GM19397 (cell line): ENCODE data around the gene PPP4R2.
"Not testable (repeated sequence)": the region's sequence is repeated elsewhere in the genome, so short reads cannot be mapped to it uniquely, and the experiment has no call there.

ENCODE experiments used
- ATAC-seq: cut with Tn5 transposase; IDR thresholded peaks from one replicate; pipeline ENCODE4 v1.9.1; 2021; ENCODE audit warnings: mild to moderate bottlenecking, moderate library complexity; ENCODE audit not compliant: unreplicated experiment

The PPP4R2 gene

GRCh38 chr3:73021301-73021835 is 24.8 kb downstream of the PPP4R2 start:
- no peak for ATAC-seq

GRCh38 chr3:73024836-73025235 is 28.2 kb downstream of the PPP4R2 start:
- ATAC-seq, result no peak

DNA sequence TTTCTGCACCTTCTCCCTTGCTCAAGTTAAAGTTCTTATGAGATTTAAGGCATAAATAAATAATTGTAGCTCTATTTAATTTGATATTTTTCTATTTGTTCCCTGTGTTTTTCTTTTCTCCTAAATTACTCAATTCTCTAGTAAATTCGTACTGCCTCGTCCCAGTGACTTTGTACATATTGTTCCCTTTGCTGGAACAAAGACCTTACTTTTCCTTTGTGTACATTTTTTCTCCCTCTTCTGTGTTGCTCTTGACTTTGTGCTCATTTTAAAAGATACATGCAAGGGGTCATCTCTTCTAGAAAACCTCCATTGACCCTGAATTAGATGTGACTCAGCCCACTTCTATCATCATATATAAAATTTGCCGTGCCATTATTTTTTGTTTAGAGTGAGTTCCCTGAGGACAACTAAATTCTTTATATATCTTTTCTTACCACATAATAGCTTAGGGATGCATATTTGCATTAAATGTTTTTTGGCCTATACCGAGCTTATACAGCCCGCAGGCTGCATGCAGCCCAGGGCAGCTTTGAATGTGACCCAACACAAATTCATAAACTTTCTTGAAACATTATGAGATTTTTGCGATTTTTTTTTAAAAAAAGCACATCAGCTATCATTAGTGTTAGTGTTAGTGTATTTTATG is 29.6 kb downstream of the PPP4R2 start:
- ATAC-seq, result no peak

DNA sequence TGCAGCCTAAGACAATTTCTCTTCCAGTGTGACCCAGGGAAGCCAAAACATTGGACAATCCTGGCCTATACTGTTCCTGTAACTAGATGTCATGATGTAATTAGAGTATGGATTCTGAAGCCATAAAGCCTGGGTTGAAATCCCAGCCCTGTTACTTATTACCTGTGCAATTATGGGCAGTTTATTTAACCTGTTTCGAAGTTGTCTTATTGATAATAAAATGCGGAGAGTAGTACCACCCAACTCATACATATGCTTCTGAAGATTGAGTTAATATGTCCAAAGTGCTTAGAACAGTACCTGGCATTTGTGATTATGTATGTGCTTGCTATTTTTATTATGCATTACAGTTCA is 30.1 kb downstream of the PPP4R2 start:
- ATAC-seq, result no peak

DNA sequence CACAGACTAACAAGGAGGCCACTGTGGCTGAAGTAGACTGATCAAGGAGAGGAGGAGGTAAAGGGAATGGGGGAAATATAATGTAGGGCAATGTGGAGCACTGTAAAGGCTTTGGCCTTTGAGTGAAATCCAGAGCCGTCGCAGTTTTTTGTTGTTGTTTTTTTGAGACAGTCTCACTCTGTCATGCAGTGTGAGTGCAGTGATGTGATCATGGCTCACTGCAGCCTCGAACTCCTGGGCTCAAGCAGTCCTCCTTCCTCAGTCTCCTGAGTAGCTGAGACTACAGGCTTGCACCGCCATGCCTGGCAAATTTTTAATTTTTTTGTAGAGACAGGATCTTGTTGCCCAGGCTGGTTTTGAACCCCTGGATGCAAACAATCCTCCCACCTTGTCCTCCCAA is 32.2 kb downstream of the PPP4R2 start:
- ATAC-seq, result no peak

GRCh38 chr3:73029321-73029796 is 32.7 kb downstream of the PPP4R2 start:
- no peak for ATAC-seq

DNA sequence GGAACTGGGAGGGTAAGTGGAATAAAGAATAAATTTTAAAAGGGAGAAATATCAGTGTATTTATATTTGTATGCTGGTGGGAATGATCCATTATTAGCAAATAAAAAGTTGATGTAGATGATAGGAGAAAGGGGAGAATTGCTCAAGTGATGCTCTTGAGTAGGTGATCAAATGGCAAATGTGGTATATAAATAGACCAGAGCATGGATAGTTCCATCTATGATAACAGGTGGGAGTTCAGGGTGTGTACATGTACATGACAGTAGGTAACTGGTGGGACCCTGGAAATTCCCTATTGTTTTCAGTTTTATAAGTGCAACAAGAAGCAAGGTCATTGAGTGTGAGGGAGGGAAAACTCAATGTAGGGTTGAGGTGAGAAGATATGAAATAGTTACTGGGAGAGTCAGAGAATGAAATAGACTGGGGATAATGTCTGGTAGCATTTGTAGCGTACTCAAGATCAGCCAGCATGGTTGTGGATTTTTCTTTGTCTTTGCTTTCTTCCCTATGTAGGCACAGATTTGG is 33.5 kb downstream of the PPP4R2 start:
- ATAC-seq, result no peak

DNA sequence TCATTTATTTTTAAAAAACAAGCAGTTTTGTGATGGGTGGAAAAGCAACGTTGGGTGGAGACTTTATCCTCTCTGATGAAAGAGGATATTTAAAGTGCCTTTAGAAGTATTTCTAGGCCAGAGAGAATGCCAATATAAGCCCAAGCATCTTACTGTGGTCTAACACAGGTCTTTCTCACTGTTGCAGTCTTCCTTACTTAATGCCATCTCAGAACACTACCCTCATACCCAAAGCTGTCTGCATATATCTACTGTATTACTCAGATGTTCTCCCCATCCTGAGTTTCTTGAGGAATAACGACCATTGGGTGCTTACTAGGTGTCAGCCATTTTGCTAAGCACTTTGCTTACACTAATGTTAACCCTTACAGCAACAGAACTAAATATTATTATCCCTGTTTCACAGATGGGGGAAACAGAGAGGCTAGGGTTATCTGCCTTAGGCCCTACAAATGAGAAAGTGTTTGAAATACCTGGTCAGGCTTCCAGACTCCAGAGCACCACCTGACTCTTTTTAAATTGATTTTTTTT is 35.0 kb downstream of the PPP4R2 start:
- no peak for ATAC-seq

- ATAC-seq, result no peak
These were observed 40.3 kb downstream of the PPP4R2 start for GRCh38 chr3:73036694-73037591.

- no peak for ATAC-seq
These were observed 44.9 kb downstream of the PPP4R2 start for GRCh38 chr3:73041537-73041936.

DNA sequence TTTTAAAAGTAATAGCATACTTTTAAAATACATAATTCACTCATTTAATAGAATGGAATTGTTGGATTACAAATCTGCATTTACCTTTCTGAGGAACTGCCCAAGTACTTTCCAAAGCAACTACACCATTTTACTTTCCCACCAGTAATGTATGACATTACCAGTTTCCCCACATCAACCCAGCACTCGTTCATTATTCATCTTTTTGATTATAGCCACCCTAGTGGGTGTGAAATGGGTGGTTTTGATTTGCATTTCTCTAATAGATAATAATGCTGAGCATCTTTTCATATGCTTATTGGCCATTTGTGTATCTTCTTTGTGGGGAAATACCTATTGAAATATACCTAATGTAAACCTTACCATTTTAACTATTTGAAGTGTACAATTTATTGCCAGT is 46.8 kb downstream of the PPP4R2 start:
- ATAC-seq, result no peak

DNA sequence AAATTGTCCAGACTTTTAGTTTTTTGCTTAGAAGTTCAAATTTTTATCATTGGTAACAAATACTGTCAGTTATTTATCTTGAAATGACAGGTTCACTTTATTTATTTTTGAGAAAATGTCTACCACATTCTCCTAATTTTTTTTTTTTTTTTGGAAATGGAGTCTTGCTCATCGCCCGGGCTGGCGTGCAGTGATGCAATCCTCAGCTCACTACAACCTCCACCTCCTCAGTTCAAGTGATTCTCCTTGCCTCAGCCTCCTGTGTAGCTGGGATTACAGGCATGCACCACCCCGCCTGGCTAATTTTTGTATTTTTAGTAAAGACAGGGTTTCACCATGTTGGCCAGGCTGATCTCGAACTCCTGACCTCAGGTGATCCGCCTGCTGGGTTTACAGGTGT is 48.8 kb downstream of the PPP4R2 start:
- ATAC-seq, result no peak

DNA sequence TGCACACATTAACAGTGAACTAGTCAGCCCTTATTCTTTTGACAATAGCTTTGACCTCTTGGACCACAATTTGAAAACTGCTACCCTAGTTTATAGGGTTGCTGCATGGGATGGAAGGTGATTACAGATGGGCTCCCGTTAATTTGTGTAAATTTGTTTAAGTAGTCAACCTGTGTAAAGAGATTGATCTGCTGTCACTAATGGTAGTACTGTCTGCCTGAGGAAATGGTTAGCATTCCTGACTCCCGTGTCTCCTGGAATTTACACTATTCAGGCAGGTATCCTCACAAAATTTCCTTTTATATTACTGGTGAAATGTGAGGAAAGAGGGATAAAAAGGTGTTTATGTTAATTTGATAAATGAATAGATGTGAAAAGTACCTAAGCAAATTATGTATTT is 49.6 kb downstream of the PPP4R2 start:
- ATAC-seq, result no peak

DNA sequence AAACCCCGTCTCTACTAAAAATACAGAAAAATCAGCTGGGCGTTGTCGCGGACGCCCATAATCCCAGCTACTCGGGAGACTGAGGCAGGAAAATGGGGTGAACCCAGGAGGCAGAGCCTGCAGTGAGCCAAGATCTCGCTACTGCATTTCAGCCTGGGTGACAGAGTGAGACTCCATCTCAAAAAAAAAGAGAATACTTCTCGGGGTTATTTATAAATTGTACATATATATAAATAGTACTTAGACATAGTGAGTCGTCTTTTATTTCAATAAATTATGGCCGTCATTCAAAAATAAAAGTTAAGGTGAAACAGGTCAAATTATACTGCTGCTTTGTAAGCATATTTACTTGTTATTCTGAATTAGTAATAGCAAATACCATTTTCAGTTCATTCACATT is 52.7 kb downstream of the PPP4R2 start:
- ATAC-seq, result no peak

- no peak for ATAC-seq
These were observed 56.2 kb downstream of the PPP4R2 start for GRCh38 chr3:73052857-73053256.

DNA sequence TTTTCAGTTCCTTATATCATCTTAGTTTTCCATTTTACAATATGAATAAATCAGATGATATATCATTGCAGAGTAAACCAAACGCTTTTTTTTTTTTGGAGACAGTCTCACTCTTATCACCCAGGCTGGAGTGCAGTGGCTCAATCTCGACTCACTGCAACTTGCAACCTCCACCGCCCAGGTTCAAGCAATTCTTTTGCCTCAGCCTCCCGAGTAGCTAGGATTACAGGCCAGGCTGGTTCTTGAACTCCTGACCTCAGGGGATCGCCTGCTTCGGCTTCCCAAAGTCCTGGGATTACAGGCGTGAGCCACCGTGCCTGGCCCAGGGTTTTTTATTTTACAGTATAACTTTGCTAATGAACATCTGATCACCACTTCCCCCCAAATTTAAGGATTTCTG is 59.0 kb downstream of the PPP4R2 start:
- ATAC-seq, result no peak

DNA sequence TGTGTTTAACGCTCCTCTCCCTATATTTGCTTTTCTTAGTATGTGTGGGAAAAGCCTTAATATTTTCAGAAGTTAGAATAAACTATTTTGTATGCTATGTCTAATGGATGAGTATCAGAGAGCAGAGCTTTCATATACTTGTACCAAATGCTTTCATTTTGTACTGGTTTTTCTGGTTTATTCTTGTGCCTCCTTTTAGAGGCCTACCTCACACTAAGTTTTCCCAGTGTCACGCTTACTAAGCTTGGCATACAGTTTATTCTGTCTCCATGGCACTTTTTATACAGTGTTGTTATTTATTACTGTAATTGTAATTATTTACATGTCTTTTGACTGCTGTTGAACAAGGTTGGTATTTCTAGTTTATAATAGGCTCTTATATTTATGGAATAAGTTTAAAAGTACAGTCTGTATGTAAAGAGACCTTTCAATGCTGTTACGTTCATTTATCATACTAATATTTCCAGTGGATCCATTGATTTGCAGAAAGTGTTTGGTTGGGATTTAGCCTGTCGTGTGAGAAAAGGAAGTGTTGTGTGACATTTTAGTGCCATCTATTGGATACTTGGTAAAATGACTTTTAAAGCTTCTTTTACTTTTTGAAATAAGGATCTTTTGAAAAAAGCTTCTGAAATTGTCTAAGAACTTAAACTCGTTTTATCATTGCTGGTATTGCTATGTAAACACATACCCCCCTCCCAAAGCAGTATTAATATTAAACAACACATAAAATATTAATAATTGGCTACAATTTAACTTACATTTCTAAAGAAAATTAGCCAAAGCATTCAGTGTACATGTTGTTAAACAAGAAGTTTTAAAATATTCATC is 59.6 kb downstream of the PPP4R2 start:
- ATAC-seq, result no peak

- ATAC-seq, result no peak
These were observed 60.2 kb downstream of the PPP4R2 start for GRCh38 chr3:73056845-73057150.

DNA sequence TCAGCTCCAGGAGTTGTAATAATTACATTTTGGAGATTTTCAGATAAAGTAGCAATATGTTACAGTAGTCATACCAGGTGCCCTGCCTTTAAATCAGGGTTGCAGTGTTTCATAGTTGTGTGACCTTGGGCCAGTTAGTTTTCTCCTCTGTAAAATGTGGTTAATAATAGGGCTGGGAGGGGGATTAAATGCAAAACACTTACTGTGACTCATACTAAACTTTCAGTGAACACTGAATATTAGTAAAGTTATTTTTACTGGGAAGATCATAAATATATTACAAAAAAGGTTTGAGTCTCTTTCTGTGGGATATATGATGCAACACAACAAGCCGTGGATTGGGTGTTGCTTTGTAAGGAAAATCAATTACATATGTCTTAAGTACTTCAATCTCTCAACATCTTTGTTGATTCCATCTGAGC is 63.7 kb downstream of the PPP4R2 start:
- ATAC-seq, result no peak

DNA sequence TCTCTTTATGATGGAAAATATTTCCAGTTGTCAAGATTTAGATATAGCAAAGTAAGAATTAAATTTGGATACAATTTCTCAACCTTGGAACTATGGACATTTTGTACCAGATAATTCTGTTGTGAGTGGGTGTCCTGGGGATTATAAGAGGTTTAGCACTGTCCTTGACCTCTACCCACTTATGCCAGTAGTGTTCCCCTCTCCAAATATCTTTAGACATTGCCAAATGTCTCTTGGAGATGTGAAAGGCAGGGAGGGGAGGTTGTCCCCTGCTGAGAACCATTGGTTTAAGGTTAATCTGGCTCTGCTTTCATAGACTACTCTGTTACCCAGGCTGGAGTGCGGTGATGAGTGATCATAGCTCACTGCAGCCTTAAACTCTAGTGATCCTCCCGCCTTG is 64.8 kb downstream of the PPP4R2 start, which contains the start of gene EBLN2:
EBLN2 (plus strand) TSS at position 244 of the 400 bp plus-strand sequence. CDS start 423 bp downstream, outside the sequence.
- no peak for ATAC-seq

DNA sequence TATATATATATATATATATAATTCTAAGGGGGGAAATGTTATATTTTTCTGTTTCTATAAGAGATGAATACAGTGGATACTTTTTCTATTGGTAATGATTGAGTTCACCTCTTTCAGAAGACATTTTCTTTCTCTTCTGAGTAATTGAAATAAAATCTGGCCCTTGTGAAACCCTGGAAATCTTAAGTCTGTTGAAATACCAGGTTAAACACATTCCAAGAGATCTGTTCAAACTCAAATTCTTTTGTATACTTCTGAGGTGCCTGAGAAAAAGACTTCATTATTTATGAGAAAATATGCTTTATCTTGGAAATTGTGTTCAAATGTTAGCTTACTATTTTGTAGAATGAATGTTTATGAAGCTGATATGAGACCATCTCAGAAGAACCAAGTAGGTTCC is 69.6 kb downstream of the PPP4R2 start:
- not testable (repeated sequence) for ATAC-seq
